ENCODE measurements around the gene TMEM30A. TPM values are rescaled to one million over a fixed set of nuclear protein-coding genes. Genes with fewer than 3 reads are reported as not detected.

The TMEM30A gene
- total RNA-seq, 2 donors from 2014 or later = 47.7 to 59.4 TPM

GRCh38 chr6:75283907-75284631 is 523 bp downstream of the TMEM30A start:
- H3K4me3 Mint-ChIP-seq = no peak overlapping the region
- no peaks in the 10 kb centered on the region for H3K36me3 ChIP-seq (ENCODE audit: control insufficient read depth, insufficient read depth, low read length)
- no peaks in the 10 kb centered on the region for H3K9me3 Mint-ChIP-seq
- 0% methylated on average over 10 to 36 of the region's 36 CpGs for WGBS, 2 experiments (ENCODE audit: insufficient coverage in 1 of 2, insufficient read length in 1 of 2)
- H3K4me1 Mint-ChIP-seq = peaks cover 22% of the 10 kb centered on the region
- no peaks in the 10 kb centered on the region for H3K9me3 ChIP-seq (ENCODE audit: control insufficient read depth, low read length)
- peaks cover 2% of the 10 kb centered on the region for H3K4me1 ChIP-seq (ENCODE audit: control insufficient read depth, insufficient read depth, low read length)
- peak overlapping the region; percentile 64 for H3K9ac ChIP-seq (ENCODE audit: extremely low read depth, low read length, poor library complexity, severe bottlenecking)
- no peak for TF ChIP-seq CTCF (conservative IDR thresholded peaks at IDR 0.05)
- H3K4me3 ChIP-seq (ENCODE audit: low read length) = peak overlapping the region; percentile 86
- no peaks in the 10 kb centered on the region for H3K27me3 Mint-ChIP-seq (ENCODE audit: insufficient read depth)
- H3K27me3 ChIP-seq (ENCODE audit: control insufficient read depth, insufficient read depth, low read length, poor library complexity, severe bottlenecking) = no peaks in the 10 kb centered on the region
- no peaks in the 10 kb centered on the region for H3K36me3 Mint-ChIP-seq (ENCODE audit: low read depth)
- H3K27ac ChIP-seq (ENCODE audit: low read depth, low read length) = peak overlapping the region; percentile 59
- H3K27ac Mint-ChIP-seq = no peak overlapping the region
- peak; percentile 80 for DNase-seq

GRCh38 chr6:75282706-75283105 is 1.9 kb downstream of the TMEM30A start:
- H3K27ac Mint-ChIP-seq = peak overlapping the region; percentile 38
- Histone ChIP-seq H3K4me3 (ENCODE audit: low read length) (peak overlapping the region; percentile 86), H3K9ac (ENCODE audit: extremely low read depth, low read length, poor library complexity, severe bottlenecking) (peak overlapping the region; percentile 64), H3K36me3 (ENCODE audit: control insufficient read depth, insufficient read depth, low read length) (no peaks in the 10 kb centered on the region), H3K4me1 (ENCODE audit: control insufficient read depth, insufficient read depth, low read length) (peaks cover 2% of the 10 kb centered on the region), H3K27me3 (ENCODE audit: control insufficient read depth, insufficient read depth, low read length, poor library complexity, severe bottlenecking) (no peaks in the 10 kb centered on the region), H3K9me3 (ENCODE audit: control insufficient read depth, low read length) (no peaks in the 10 kb centered on the region), H3K27ac (ENCODE audit: low read depth, low read length) (no peak overlapping the region)
- no peak for TF ChIP-seq CTCF (conservative IDR thresholded peaks at IDR 0.05)
- no peaks in the 10 kb centered on the region for H3K36me3 Mint-ChIP-seq (ENCODE audit: low read depth)
- 40% methylated on average over 2 of the region's 2 CpGs; no CpG with 5 or more reads in 1 of the 2 experiments for WGBS, 2 experiments (ENCODE audit: insufficient coverage in 1 of 2, insufficient read length in 1 of 2)
- DNase-seq = no peak
- H3K4me1 Mint-ChIP-seq = peaks cover 31% of the 10 kb centered on the region
- H3K4me3 Mint-ChIP-seq = no peak overlapping the region
- no peaks in the 10 kb centered on the region for H3K27me3 Mint-ChIP-seq (ENCODE audit: insufficient read depth)
- no peaks in the 10 kb centered on the region for H3K9me3 Mint-ChIP-seq

GRCh38 chr6:75281653-75282052 is 2.9 kb downstream of the TMEM30A start:
- Mint-ChIP-seq H3K27ac (peak overlapping the region; percentile 75), H3K9me3 (no peaks in the 10 kb centered on the region), H3K4me1 (peaks cover 35% of the 10 kb centered on the region), H3K36me3 (ENCODE audit: low read depth) (no peaks in the 10 kb centered on the region), H3K27me3 (ENCODE audit: insufficient read depth) (no peaks in the 10 kb centered on the region), H3K4me3 (no peak overlapping the region)
- DNase-seq = no peak
- Histone ChIP-seq H3K27ac (ENCODE audit: low read depth, low read length) (no peak overlapping the region), H3K27me3 (ENCODE audit: control insufficient read depth, insufficient read depth, low read length, poor library complexity, severe bottlenecking) (no peaks in the 10 kb centered on the region), H3K36me3 (ENCODE audit: control insufficient read depth, insufficient read depth, low read length) (no peaks in the 10 kb centered on the region), H3K4me3 (ENCODE audit: low read length) (peak overlapping the region; percentile 86), H3K9me3 (ENCODE audit: control insufficient read depth, low read length) (no peaks in the 10 kb centered on the region), H3K9ac (ENCODE audit: extremely low read depth, low read length, poor library complexity, severe bottlenecking) (no peak overlapping the region), H3K4me1 (ENCODE audit: control insufficient read depth, insufficient read depth, low read length) (peaks cover 2% of the 10 kb centered on the region)
- TF ChIP-seq CTCF (conservative IDR thresholded peaks at IDR 0.05) = no peak

Data from endodermal cell (in vitro differentiated cells).